Measurements from ENCODE around the gene HOXC4.

Gene HOXC4

DNA sequence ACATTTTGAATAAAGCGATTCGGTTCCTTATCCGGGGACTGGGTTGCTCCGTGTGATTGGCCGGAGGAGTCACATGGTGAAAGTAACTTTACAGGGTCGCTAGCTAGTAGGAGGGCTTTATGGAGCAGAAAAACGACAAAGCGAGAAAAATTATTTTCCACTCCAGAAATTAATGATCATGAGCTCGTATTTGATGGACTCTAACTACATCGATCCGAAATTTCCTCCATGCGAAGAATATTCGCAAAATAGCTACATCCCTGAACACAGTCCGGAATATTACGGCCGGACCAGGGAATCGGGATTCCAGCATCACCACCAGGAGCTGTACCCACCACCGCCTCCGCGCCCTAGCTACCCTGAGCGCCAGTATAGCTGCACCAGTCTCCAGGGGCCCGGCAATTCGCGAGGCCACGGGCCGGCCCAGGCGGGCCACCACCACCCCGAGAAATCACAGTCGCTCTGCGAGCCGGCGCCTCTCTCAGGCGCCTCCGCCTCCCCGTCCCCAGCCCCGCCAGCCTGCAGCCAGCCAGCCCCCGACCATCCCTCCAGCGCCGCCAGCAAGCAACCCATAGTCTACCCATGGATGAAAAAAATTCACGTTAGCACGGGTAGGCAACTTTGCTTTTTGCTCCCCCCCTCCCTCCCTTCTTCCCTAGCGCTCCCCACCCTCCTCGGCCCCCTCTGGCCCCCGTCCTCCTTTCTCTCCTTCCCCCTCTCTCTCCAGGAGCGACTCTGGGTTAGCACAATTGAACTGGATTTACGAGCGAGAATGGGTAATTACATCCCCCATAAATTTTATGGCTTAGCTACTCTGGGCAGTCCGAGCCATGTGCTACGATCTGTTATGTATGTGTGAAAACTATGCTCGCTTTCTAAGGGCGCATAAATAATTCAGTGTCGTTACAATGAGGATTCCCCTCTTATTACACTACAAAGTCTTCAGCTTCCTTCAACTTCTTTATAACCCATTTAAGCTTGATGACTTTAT, at the start of gene HOXC4:
Gene HOXC4 (plus strand): TSS at position 85 of the 991 bp plus-strand sequence. CDS start 88 bp downstream, at position 173.
- DNase-seq, result no peak

DNA sequence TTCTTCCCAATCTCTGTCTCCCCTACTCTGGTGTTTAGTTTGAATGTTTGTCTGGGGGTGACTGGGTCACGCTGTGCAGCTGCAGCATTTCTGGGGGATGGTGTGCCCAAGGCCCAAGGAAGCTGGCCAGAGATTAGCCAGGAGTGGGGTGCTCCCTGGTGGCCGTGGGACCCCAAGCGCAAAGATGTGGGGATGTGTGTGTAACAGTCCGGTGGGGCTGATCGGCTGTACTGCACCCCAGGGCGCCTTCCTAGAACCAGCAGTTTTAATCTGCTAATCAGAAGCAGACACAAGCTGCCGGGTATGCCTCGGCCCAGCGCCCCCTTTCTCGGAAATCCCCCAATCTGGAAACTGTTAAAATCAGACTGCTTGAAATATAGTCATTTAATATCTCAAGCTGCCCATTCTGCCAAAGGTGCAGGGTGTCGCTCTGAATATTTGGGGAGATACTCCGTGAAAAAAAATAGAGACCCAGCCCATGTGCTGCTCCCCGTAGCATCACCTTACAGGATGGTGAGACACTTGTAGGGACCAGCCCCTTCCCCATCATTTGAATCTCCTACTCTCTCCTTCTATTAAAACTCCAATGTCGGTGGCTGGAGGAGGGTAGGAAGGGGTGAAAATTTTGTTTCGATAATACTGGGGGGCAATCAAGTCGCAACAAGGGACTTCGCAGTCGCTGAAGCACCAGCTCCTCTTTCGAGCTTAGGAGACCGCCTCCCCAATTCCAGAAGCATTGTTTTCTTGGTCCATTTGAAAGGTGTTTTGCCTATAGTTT, 49.4 kb upstream of the HOXC4 start:
- no peak for DNase-seq

DNA sequence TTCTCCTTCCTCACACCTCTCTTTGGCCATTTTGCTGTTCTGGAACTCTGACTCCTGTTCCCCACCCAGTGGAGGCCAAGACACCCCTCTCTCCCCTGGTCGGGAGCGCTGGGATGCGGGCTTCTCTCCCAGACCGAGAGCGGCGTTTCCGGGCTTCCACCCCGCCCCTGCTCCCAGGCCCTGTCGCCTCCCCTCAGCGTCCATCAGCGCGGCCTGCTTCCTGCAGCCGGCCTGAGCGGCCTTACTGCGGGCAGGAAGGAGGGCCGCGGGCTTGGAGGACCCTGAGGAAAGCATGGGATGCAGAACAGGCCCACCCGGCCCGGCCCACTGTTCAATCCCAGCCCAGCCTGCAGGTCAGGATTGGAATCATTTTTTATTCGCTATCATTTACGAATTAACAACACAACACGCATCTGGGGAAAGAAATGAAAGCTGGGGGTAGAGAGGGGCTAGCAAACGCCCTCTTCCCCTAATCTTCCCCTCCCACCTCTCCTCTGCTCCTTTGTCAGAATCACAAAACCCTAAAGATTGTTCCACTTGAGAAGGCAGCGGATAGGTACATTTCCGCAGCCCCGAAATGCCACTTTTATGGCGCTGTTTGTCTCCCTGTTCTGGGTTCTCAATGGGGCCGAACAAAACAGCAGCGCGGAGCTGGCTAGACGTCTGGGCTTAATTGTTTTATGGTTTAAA, 48.6 kb upstream of the HOXC4 start:
- no peak for DNase-seq

DNA sequence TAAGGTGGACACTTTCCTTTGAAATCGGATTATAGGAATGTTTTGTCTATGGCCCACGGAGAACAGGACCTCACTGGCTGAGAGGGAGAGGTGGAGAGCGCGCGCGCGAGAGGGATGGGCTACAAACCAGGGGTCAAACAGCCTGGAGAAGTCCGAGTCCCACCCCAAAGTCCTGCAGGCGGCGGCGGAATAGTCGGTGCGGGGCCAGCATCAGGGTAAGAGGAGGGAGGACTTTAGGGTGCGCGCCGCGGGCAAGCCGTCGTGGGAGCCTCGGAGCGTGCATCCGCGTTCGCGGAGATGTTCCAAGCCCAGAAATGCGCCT, 48.1 kb upstream of the HOXC4 start:
- no peak for DNase-seq

DNA sequence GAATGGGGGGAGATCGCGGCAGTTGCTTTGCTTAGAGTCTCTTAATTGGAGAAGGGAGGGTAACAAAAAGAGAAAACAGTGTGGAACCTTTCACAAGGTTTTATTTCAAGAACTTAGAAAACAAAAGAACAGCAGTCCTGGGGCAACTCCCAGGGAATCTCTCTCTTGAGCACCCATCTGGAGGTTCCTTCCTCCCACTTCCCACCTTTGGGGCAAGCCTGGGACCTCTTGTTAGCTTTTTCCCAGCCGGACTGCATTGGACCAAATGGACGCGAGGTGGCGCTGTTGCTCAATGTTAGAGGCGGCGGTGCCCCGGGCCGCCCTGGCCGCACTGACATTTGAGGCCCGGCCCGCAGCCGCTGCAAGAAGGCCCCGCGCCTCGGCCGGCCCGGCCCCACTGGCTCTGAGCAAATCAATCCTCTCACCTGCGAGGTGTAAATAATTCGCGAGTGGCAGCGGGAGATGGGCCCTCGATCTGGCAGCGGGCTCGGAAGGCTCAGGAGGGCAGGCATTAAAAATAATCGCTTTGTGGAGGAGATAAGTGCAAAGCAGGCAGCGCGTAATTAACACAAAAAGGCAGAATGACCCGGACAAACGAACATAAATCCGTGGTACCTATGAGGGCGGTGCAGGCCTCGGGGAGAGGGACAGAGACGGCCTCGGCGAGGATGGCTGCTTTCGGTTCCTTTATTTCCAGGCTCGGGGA, 47.6 kb upstream of the HOXC4 start:
- DNase-seq, result peak; percentile 88

DNA sequence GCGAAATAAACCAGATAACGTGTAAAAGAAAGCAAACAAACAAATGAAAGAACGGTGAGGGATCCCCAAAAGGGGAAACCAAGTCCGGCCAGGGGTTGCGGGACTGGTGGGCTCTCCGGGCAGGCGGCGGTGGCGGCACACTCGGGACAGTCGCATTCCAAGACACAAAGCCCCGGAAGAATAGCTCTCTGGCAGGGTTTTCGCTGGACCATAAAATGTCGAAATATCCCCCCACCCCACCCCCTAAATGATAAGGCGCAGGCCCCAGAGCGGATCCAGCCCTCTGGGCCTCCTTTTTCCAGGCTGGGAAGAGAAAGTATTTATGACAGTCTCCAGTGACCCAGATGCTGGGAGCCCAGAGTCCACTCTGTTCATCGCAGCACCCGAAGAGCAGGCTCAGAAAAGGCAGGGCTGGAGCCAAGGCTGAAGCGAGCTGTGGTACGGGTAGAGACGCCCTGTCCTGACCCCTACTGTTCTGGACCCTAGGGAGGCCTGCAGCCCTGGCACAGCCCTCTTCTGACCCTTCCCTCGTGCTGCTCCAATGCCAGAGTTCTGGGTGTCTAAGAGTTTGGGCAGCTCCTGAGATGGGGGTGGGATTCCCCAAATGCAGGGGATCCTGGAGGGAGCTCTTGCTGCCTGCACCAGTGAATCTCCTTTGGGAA, 46.9 kb upstream of the HOXC4 start:
- no peak for DNase-seq

DNA sequence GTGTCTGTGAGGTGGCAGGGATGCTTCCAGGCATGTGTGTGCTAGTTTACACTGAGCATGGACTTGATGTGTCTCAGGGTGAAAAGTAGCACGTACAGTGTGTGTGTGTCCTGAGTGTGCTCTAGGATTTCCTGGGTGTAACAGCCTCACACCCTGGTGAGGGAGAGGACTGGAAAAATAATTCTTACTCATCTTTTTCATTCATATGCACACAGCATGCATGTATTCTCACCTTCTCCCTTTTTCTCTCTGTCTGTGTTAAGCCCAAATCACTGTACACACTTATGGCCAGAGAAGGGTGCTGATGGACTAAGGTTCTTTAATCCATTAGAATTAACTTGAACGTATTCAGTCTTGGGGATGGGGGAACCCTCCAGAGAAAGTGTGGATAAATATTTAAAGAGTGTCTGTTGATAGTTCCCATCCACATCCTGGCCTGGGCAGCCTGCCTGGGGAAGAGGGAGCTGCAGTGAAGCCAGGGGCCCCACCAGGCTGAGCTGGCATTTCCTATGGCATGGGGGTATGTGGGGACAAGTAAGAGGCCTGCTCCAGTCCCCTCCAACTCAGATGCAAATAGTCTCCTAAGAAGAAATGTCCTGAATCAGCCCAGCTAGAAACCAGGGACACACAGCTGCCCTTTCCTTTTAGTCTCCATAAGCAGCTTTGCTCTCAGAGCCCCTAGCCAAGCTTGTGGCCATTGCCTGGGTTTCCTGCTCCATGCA, 45.9 kb upstream of the HOXC4 start:
- DNase-seq, result no peak

DNA sequence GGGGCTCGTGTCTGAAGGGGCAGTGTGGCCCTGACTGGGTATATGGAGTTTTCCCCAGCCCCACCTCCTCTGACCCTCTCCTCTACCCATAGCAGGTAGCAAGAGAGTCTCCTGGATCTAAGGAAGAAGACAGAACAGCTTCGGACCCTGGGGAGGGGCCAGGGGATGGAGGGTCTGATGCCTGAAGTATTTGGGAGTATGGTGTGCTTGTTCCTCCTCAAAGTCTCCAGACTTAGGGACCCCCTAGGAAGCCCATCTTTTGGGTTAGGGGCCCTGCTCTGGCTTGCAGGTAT, 45.4 kb upstream of the HOXC4 start:
- no peak for DNase-seq

DNA sequence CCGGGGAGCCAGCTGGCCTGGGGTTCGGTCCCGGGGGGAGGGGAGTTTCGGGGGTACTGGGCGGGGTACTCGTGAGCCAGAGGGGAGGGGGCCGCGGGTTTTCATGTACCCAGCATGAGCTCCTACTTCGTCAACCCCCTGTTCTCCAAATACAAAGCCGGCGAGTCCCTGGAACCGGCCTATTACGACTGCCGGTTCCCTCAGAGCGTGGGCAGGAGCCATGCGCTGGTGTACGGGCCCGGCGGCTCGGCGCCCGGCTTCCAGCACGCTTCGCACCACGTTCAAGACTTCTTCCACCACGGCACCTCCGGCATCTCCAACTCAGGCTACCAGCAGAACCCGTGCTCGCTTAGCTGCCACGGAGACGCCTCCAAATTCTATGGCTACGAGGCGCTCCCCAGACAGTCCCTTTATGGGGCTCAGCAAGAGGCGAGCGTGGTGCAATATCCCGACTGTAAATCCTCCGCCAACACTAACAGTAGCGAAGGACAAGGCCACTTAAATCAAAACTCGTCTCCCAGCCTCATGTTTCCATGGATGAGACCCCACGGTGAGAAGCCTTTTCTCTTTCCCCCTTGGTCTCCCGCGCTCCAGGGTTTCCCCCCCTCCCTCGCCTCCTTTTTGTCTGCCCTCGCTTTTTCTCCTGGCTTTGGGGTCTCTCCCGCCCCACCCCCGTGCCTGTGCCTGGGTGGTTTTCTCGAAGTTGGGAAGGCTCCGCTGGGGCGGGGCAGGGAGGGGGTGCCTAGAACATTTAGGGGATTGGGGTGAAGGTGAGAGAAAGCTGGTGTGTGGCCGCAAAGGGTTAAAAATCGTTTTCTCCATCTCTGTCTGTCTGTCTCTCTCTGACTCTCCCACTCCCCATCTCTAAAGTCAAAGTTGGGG, 44.2 kb upstream of the HOXC4 start:
- DNase-seq, result peak; percentile 46

DNA sequence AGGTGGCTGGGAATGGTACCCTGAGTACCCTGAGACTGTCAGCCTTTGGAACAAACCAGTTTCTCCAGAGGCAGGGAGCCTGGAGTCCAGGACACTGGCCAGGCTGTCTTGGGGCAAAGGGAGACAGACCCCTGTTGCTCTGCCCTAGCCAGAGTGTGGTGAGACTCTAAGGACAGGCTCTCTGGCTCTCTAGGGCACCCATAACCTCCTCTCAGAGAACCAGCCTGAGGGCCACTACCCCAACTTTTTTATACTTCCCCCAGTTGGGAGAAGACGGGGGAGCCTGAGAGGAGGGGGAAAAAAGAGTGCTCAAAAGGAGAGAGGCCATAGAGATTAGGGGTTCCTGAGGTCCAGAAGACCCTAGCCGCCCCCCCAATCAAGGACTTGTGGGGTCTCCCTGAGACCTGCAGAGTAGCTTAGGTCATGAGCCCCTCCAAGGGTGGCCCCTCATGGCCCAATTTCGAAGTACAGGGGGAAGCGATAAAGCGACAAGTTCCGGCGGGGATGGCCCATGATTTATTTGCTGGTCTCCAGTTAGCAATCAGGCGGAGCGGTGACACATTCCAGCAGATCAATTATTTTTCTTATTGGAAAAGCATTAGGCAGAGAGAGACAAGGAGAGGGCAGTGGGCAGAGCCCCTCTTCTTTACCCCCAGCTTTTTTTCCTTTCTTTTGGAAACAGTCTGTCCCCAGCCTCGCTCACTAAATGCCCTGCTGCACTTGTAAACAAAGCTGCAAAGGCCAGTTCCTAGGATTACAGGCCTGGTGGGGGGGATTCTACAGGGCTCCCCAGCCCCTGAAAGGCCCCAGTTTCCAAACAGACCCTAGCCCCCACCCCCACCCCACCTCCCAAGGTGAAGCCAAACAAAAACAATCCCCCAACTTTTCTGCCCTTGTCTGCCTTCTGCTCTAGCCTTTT, 43.3 kb upstream of the HOXC4 start:
- no peak for DNase-seq

DNA sequence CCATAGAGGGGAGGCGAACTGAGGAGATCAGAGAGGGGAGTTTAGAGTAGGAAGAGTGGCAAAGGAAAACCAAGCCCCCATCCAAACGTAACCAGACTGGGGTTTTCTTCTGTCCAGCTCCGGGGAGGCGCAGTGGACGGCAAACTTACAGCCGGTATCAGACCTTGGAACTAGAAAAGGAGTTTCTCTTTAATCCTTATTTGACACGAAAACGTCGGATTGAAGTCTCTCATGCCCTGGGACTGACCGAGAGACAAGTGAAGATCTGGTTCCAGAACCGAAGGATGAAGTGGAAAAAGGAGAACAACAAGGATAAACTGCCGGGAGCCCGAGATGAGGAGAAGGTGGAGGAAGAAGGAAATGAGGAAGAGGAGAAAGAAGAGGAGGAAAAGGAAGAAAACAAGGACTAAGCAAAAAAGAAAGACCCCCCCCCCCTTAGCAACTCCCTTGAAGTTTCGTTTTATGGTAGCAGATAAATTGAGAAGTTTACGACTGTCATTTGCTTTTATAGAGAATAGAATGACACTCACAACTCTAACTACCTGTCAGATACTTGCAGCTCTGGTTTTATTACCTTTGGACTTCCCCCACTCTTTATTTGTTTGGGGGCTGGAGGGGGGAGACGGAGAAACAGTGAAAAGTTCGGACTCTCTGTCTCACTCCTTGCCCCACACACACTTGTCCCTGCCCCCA, 42.5 kb upstream of the HOXC4 start:
- DNase-seq, result no peak

DNA sequence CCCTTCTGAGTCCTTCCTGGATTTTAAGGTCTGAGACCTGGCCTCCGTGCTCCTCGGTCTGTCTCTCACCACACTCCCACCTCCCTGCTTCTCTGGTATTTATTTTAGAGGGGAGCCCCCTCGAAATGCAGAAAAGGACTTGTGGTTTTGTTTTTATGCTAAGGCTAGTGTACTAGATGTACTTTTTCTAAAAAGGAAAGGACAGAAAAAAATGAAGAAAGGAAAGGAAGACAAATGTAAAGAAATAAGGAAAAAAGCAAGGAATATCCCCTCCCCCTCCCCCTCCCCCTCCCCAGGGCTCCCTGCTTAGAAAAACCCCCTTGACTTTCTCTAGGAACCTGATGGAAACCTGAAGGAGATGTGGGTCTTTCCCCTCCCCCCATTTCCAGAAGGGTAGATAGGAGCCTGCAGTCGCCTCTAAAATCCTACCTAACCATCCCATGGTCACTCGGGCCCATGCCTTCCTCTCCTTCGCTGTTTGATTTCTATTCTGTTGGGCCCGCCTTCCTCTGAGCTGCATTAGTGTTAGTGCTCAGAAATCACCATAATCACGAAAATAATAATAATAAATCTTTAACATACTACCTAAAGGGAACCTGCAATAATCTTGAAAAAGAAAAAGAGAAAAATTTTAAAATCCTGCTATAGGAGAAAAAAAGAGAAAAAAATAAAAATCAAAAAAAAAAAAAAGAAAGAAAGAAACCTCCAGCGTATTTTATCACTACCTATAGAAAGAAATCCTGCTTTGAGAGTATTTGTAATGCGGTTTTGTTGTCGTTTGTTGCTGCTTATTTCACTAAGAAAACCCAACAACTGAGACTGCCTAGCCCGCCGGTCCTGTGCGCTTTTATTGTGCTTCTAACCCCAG, 41.7 kb upstream of the HOXC4 start:
- DNase-seq, result no peak

DNA sequence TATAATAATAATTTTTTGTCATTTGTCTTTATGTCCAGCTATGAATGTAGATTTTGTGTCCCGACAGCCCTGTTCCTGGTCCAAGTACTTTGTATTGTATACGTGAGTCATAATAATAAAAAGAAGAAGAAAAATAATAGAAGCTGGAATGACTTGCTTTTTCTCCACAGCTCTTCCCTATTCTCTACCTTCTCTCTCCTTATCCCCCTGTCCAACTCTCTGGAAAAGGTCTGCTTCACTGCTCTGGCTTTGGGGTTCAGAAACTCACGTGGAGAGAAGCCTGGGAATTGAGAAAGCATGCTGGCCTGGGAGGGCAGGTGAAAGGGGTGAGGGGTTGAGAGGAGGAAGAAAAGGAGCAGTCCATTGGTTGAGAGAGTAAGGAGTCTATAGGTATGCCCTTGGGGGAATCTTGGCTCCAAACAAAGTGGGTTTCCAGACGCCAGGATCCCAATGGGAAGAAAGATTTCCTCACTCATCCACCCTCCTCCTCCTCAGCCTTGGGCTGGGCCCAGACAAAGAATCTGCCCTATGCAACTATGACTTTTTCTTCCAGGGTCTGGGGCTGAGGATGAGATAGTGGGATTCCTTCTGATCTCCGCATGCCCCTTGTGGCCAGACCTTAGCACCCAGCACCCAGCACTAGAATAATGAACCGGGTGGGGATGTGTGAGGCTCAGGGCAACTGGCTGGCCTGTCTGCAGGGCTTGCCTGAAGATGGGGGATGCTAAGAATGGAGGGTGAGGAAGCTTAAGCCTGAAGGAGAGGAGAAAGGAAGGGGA, 40.8 kb upstream of the HOXC4 start:
- DNase-seq, result no peak

DNA sequence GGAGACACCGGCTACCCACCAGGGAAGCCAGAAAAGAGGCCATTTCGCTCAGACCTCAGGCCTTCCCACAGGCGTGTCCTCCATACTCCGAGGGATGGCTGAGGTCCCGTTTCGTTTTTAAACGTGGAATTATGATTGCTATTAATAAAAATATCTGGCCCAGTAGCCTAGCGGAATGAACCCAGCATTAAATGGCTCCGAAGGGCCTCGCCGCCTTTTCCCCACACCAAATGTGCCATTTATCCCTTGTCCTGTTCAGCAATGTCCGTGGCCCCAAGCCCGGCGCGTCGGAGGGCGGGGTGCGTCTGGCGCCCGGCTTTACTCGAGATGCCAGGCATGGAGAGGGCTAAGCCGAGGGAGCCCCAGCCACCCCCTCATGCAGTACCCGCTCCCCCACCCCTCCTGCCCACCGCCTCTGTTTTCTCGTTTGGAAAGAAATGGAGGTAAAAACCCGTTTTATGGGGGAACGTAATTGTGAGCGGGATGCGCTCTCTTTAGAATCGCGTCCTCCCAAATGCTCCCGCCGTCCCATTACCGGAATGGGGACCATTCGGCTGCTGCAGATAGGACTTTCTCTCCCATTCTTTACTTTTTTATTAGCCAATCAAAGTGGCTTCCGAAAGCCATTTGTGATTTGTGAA, 39.1 kb upstream of the HOXC4 start:
- no peak for DNase-seq

DNA sequence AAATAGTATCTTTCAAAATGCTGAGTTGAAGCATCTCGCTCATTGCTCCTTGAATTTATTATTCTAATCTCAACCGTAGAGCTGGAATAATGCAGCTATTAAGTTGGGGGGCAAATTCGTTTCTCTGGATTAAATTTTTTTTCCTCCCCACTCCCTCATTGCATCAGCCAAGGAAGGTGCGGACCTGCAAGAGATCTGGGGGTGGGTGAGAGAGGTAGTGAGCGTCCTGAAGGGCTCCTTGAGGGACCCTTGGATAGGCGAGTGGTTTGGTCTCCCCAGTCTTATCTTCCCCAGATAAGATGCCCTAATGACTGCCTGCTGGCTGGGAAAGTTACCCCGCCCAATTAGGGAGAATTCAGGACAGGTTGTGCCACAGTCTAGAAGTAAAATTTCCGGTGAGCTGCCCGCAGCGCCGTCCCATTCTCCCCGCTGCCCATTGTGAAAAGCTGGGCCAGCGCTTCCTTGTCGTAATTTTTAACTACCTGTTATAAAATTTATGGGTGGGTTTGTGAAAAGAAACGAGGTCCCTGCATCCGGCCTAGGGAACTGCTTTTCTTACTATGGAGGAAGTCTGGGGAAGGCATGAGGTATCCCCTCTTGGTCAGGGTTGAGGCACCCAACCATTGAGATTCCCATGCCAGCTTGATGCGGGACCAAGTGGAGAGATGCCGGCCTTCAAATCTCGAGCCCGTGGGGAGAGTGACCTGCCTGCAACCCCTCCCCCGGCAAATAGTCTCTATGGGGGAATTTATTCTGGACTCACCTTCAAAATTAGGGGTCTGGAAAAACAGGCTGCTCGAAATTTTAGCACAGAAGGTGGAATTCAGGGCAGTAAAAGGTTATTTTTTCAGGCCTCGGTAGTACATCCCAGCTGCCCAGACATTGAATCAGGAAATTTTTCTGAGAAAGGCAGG, 38.4 kb upstream of the HOXC4 start:
- no peak for DNase-seq

Data from activated T-cell treated with anti-CD3 and anti-CD28 coated beads, Interleukin-2, amount 50 U/mL, for 1 hour (primary cell).